ENCODE results near the gene CORO1A.

Gene CORO1A

GRCh38 chr16:30183233-30184095 is at the start of gene CORO1A:
Gene CORO1A, plus strand, starts transcription at chr16:30183602. Its CDS starts 1,608 bp downstream, at chr16:30185210.
- DNase-seq (ENCODE audit: low read depth), result peak; percentile 35
- no peak for TF ChIP-seq CTCF (IDR thresholded peaks at IDR 0.05; ENCODE audit: low read depth, low read length, missing control alignments)
- H3K4me3 ChIP-seq (ENCODE audit: low read depth, low read length), result peak within 1 kb of the TSS; percentile 49
- in situ Hi-C loops (cut with HindIII; ENCODE audit: low sequenced_read_pairs), result no loop called here

GRCh38 chr16:30136971-30137605 is 46.3 kb upstream of the CORO1A start:
- H3K4me3 ChIP-seq (ENCODE audit: low read depth, low read length), result no peak overlapping the region
- TF ChIP-seq CTCF (IDR thresholded peaks at IDR 0.05; ENCODE audit: low read depth, low read length, missing control alignments), result no peak
- DNase-seq (ENCODE audit: low read depth), result no peak
- in situ Hi-C loops (cut with HindIII; ENCODE audit: low sequenced_read_pairs), result no loop called here

- no peak overlapping the region for H3K4me3 ChIP-seq (ENCODE audit: low read depth, low read length)
- DNase-seq (ENCODE audit: low read depth), result no peak
- no peak for TF ChIP-seq CTCF (IDR thresholded peaks at IDR 0.05; ENCODE audit: low read depth, low read length, missing control alignments)
- in situ Hi-C loops (cut with HindIII; ENCODE audit: low sequenced_read_pairs), result no loop called here
Measured at GRCh38 chr16:30137897-30138296, 45.5 kb upstream of the CORO1A start.

- TF ChIP-seq CTCF (IDR thresholded peaks at IDR 0.05; ENCODE audit: low read depth, low read length, missing control alignments), result no peak
- in situ Hi-C loops (cut with HindIII; ENCODE audit: low sequenced_read_pairs), result no loop called here
- H3K4me3 ChIP-seq (ENCODE audit: low read depth, low read length), result no peak overlapping the region
- no peak for DNase-seq (ENCODE audit: low read depth)
Measured at GRCh38 chr16:30139583-30140481, 43.6 kb upstream of the CORO1A start.

- in situ Hi-C loops (cut with HindIII; ENCODE audit: low sequenced_read_pairs), result no loop called here
- no peak for TF ChIP-seq CTCF (IDR thresholded peaks at IDR 0.05; ENCODE audit: low read depth, low read length, missing control alignments)
- DNase-seq (ENCODE audit: low read depth), result no peak
- no peak overlapping the region for H3K4me3 ChIP-seq (ENCODE audit: low read depth, low read length)
Measured at GRCh38 chr16:30141750-30142149, 41.7 kb upstream of the CORO1A start.

GRCh38 chr16:30142672-30143346 is 40.6 kb upstream of the CORO1A start:
- in situ Hi-C loops (cut with HindIII; ENCODE audit: low sequenced_read_pairs), result no loop called here
- H3K4me3 ChIP-seq (ENCODE audit: low read depth, low read length), result no peak overlapping the region
- no peak for TF ChIP-seq CTCF (IDR thresholded peaks at IDR 0.05; ENCODE audit: low read depth, low read length, missing control alignments)
- DNase-seq (ENCODE audit: low read depth), result no peak

Data from astrocyte of the cerebellum (primary cell).